GM19467 (cell line): ENCODE results near the gene EML4.
"Not testable (repeated sequence)": the region's sequence is repeated elsewhere in the genome, so short reads cannot be mapped to it uniquely, and the experiment has no call there.

Experiments
- ATAC-seq: cut with Tn5 transposase; IDR thresholded peaks from one replicate; pipeline ENCODE4 v1.9.1; 2021; ENCODE audit warnings: mild to moderate bottlenecking, moderate library complexity; ENCODE audit not compliant: unreplicated experiment

Gene EML4

GRCh38 chr2:42170619-42171395 lies 1.7 kb downstream of the EML4 start:
- ATAC-seq = no peak

GRCh38 chr2:42171396-42171980 lies 2.3 kb downstream of the EML4 start:
- peak; percentile 32 for ATAC-seq

GRCh38 chr2:42172020-42172419 lies 2.9 kb downstream of the EML4 start:
- ATAC-seq = no peak

- ATAC-seq = no peak
These were observed 3.4 kb downstream of the EML4 start for GRCh38 chr2:42172566-42172965.

- ATAC-seq = not testable (repeated sequence)
These were observed 4.3 kb downstream of the EML4 start for GRCh38 chr2:42173467-42173866.

- no peak for ATAC-seq
These were observed 8.0 kb downstream of the EML4 start for GRCh38 chr2:42176992-42177738.

- no peak for ATAC-seq
These were observed 9.2 kb downstream of the EML4 start for GRCh38 chr2:42178335-42178734.

- no peak for ATAC-seq
These were observed 11.1 kb downstream of the EML4 start for GRCh38 chr2:42180300-42180699.

- ATAC-seq = no peak
These were observed 13.6 kb downstream of the EML4 start for GRCh38 chr2:42182654-42183308.

- ATAC-seq = no peak
These were observed 14.6 kb downstream of the EML4 start for GRCh38 chr2:42183775-42184174.

GRCh38 chr2:42184346-42184745 lies 15.2 kb downstream of the EML4 start:
- no peak for ATAC-seq

GRCh38 chr2:42185220-42185921 lies 16.2 kb downstream of the EML4 start:
- no peak for ATAC-seq

GRCh38 chr2:42186366-42186765 lies 17.2 kb downstream of the EML4 start:
- no peak for ATAC-seq

- ATAC-seq = no peak
These were observed 17.9 kb downstream of the EML4 start for GRCh38 chr2:42186945-42187632.

- no peak for ATAC-seq
These were observed 18.7 kb downstream of the EML4 start for GRCh38 chr2:42187886-42188285.

GRCh38 chr2:42189235-42189566 lies 20.0 kb downstream of the EML4 start:
- no peak for ATAC-seq

- no peak for ATAC-seq
These were observed 21.0 kb downstream of the EML4 start for GRCh38 chr2:42190191-42190590.

- no peak for ATAC-seq
These were observed 22.3 kb downstream of the EML4 start for GRCh38 chr2:42191285-42192009.

- ATAC-seq = no peak
These were observed 22.8 kb downstream of the EML4 start for GRCh38 chr2:42192010-42192373.
